Hepatocyte (in vitro differentiated cells): ENCODE measurements around the gene PPM1L.

Experiments used
- CTCF ChIP-seq: fragments of 200-600 bp; sonication (generic); IDR thresholded peaks from 2 replicates; pipeline ENCODE4 v1.5.1; 2016; ENCODE audit warnings: antibody characterized with exemption, mild to moderate bottlenecking; ENCODE audit not compliant: poor library complexity
- EZH2 ChIP-seq: fragments of 200-600 bp; sonication (generic); IDR thresholded peaks from 2 replicates; pipeline ENCODE4 v1.6.1; 2016; ENCODE audit warnings: antibody characterized with exemption, mild to moderate bottlenecking, borderline replicate concordance
- EZH2phosphoT487 ChIP-seq: fragments of 200-600 bp; sonication (generic); IDR thresholded peaks from one replicate; pipeline ENCODE4 v1.6.1; 2018; ENCODE audit warnings: antibody characterized with exemption, mild to moderate bottlenecking, low read depth, moderate library complexity; ENCODE audit not compliant: unreplicated experiment, severe bottlenecking

GRCh38 chr3:160780245-160780644 is 24.2 kb downstream of the PPM1L start:
- TF ChIP-seq CTCF (no peak), EZH2 (no peak), EZH2phosphoT487 (no peak)
